NCI-H1417 treated with DMSO at 0.1 percent for 48 hours (cell line): ENCODE results near the gene DRC3.
"Not testable (repeated sequence)": the region's sequence is repeated elsewhere in the genome, so short reads cannot be mapped to it uniquely, and the experiment has no call there.

ENCODE experiments used
- DNase-seq: peaks from one replicate; lab custom pipeline; 2025; lab: John Stamatoyannopoulos, UW

Gene DRC3

DNA sequence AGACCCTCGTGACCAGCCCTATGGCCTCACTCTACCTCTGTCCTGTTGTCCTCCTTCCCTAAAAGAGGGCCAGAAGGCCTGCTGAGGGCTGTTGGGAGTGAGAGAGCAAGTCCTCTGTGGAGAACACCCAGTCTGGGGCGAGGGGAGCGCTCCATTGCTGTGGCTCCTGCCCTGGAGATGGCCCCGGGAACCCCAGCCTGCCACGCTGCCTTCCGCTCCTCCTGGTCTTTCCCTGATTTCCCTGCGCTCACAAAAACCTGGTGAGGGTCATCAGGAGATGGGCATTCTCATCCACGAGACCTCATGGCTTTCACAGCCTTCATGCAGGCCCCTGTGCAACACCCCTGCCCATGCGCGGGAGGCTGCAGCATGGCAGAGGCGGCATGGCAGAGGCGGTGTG is 21.2 kb downstream of the DRC3 start:
- no peak for DNase-seq

DNA sequence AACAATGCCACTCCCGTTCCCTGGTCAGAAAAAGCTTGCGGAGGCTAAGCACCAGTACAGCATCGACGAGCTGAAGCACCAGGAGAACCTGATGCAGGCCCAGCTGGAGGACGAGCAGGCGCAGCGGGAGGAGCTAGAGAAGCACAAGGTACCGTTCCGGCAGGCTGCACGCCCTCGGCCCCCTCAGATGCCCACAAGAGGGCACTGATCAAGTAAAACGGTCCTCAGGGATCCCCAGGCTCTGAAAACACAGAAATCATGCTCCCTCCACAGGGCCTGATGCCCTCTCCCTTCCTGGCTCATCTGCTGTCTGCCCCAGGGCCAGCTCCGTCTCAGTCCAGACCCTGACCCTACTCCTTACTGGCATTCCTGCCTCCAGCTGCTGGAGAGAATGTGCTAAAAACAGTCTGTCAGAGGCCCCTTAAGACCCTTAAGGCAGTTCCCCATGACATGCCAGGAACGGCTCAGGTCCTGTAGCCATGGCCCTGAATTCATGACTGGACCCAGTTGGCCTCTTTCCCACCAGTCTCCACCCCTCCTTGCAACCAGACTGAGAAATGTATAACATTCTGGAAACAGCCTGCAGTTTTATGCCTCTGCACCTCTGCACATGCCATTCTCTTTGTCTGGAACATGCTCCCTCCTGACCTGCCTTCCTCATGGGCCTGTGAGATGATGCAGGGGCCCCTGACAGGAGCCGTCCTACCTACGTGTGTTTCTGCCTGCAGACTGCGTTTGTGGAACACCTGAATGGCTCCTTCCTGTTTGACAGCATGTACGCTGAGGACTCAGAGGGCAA is 21.8 kb downstream of the DRC3 start:
- no peak for DNase-seq

DNA sequence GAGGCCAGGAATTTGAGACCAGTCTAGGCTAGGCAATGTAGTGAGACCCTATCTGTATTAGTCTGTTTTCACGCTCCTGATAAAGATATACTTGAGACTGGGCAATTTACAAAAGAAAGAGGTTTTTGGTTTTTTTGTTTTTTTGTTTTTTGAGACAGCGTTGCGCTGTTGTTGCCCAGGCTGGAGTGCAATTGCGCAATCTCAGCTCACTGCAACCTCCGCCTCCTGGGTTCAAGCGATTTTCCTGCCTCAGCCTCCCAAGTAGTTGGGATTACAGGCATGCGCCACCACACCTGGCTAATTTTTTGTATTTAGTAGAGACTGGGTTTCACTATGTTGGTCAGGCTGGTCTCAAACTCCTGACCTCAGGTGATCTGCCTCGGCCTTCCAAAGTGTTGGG is 23.2 kb downstream of the DRC3 start:
- not testable (repeated sequence) for DNase-seq

DNA sequence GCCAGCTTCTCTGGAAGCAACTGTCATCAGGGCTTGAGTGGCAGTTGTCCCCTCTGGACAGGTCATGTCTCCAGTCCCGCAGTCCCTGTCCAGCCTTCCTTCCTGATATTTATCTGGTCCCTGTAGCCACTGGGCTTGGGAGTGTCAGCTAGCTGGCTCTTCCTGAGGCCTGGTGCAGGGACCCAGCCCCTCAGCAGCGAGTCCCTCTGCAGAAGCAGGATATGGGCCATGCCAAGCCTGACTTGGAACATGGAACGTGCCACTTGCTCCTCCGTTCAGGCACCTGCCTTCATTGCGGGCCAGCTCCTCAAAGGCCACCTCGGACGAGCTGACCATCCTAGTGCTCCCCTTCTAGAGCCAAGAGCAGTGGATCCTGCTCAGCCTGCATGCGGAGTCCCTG is 26.3 kb downstream of the DRC3 start:
- no peak for DNase-seq

DNA sequence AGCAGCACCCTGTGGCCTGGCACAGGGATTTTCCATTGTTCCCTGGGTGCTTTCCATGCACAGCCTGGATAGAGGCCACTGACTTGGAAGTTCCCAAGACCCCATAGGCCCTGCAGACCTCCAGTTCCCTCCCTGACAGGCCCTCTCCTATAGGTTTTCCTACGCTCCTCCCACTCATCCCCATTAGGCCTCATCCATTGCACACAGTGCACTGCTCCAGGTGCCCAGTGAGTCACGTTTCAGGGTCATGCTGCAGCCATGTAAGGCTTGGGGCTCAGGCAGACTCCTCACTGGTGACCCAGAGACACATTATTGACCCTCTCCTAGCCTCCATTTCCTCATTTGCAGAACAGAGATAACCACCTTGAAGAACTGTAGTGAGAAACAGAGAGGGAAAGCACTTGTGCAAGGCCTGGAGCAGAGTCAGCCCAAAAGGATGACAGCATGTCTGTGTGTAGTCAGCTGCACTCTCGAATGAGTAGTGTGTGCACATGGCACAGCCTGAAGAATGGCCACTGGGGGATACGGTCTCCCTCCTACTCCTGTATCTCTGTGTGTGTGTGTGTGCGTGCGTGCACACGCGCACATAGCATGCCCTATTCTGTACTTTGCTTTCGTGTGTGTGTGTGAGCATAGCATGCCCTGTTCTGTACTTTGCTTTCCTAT is 26.8 kb downstream of the DRC3 start:
- no peak for DNase-seq

DNA sequence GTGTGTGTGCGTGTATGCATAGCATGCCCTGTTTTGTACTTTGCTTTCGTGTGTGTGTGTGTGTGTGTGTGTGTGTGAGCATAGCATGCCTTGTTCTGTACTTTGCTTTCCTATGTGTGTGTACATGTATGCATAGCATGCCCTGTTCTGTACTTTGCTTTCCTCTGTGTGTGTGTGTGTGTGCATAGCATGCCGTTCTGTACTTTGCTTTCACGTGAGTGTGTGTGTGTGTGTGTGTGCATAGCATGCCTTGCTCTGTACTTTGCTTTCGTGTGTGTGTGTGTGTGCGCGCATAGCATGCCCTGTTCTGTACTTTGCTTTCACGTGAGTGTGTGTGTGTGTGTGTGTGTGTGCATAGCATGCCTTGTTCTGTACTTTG is 27.4 kb downstream of the DRC3 start:
- no peak for DNase-seq

DNA sequence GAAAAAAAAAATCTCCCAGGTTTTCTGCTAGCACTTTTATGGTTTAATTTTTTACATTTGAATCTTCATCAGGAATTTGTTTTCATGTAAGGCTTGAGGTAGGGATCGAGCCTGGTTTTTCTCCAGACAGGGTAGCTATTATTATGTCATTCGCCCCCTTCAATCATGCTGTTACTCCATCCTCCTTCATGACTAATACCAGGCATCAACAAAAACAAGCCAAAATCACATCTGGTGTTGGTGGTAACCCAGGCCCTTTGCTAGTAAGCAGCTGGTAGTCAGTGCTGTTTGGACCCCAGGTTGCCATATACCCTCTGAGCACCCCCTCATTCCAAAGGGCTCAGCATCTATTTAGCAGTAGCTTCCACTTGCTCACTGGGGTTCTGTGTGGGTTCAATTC is 29.5 kb downstream of the DRC3 start:
- DNase-seq = no peak

DNA sequence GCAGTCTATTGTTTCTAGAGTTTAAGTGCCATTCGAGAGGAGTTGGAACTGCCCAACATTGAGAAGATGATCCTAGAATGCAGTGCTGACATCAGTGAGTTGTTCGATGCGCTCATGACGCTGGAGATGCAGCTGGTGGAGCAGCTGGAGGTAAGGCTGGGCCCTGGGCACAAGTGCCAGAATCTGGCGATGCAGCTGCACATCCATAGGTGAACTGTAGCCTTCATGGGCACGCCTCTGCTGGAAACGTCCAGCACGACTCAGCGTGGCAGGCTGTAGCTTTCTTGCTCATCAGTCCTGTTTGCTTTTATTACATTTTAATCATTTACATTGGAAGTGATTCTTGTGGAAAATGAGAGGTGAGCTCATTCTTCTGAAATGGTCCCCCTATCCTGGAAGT is 31.7 kb downstream of the DRC3 start:
- DNase-seq = no peak

DNA sequence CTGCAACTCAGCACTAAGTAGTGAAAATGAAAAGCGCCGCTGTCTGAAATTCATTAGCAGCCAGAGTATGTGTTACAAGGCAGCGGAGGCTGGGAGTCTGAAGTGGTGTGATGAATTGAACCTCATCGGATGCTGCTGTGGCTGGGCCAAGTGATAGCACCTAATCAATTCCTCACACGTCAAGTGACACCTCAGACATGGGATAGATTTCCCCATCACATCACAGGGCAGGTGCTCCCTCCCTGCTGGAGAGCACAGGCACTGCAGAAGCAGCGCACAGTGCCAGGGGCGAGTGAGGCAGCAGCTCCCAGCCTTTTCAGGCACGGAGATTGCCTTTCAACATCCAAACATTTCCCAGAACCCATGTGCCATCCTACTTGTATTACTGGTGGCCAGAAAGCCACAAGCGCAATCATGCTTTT is 32.2 kb downstream of the DRC3 start:
- DNase-seq = no peak

DNA sequence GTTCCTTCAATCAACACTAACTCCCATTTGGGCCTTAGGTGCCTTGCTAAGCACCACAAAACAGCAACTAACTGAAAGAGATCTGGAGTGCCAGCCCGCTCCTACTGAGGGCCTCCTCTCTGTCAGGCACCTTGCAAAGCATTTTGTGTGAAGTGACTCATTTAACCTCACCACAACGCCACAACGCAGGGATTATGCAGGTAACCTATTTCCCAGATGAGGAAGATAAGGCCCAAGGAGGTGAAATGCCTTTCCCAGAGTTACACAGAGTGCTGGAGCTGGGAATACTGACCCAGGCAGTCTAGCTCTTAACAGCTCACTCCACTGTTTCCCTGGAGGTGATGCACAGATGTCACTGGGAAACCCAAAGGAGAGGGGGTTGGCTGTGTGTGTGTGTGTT is 32.8 kb downstream of the DRC3 start:
- DNase-seq = no peak

DNA sequence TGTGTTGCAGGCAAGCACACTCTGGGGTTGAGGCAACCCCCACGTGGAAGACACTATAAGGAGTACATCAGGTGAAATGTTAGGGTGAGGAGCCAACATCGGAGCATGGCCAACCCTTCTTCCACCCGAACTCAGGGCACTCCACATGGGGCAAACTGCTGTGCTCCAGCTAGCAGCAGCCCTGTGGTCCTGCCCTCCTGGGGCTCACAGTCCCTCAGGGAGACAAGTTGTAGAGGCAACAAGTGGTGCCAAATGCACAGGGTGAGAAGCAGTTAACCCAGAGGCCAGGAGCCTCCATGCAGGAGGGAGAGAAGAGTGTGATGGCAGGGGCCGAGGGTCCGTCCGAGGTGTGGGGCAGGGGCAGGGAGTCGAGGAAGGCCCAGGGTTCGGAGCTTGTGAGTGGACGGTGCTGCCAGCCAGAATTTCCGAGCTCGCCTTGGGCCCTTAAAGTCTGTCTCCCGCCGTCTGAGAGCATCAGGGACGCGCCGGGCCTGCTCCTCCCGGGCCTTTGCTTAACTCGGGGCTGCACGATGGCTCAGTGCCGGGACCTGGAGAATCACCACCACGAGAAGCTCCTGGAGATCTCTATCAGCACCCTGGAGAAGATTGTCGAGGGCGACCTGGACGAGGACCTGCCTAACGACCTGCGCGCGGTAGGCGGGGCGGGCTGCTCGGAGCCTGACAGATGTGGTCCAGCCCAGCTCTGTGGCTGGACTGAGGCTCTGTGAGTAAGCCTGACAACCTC is 34.0 kb downstream of the DRC3 start:
- DNase-seq = no peak

DNA sequence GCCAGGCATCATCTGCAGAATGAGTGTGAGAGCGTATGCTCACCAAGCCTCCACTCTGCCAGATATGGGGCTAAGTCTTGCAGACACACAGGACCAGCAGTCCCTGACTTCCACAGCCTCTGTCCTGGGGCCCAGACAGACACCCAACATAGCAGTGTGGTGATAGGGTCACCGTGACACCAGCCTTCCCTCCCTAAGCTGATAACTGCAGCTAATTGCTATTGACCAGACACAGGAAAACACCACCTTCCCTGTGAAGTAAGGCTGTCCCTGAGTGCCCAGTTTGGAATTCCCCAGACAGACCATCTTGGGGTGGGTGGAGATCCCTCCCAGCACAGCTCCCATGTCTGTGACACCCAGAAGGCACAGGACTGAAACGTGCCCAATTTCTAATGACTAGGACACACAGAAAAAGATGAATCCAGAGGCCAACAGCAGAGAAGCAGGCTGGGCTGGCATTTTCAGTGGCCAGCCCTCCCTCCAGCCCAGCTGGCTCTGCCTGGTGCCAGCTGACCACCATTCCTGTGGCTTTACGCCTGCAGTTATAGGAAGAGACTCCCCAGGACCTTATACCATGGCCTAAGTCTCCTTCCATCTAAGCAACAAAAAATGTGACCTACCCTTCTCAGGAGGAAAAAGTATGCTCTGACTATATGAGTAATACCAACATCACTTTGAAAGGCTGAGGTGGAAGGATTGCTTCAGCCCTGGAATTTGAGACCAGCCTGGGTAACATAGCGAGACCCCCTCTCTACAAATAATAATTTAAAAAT is 36.0 kb downstream of the DRC3 start:
- no peak for DNase-seq

DNA sequence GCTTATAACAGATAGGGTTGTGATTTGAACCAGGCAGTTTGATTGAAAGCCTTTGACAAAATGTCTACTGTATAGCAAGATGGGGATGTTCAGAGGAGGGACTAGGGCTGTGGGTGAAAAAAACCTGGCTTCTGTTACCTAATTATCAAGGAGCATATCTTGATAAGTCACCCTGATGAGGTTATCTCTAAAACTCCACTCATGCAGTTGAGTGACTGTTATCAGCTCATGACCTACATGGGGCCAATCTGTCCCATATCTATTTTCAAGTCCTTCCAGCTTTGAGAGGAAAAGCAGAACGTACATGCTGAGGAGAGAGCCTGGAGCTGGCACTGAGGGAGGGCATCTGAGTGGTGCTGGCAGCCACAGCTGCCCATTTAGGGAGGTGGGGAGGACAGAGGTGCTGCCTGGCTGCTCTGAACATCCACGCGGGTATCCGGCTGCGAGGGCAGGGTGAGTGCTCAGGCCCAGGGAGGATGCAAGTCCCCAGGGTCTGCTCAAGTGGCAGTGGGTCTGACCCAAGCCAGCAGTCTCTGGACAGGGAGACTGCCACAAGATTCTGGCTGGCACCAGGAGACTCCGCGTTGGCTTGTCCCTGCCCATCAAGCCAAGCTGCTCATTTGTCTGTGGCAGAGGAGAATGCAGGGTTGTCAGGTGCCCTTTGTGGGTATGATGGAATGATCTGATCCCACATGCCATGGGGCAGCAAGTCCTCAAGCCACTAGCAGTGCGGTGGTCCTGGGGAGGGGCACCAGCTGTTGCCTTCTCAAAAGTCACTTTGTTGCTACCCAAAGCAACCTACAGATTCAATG is 37.2 kb downstream of the DRC3 start:
- DNase-seq = no peak

DNA sequence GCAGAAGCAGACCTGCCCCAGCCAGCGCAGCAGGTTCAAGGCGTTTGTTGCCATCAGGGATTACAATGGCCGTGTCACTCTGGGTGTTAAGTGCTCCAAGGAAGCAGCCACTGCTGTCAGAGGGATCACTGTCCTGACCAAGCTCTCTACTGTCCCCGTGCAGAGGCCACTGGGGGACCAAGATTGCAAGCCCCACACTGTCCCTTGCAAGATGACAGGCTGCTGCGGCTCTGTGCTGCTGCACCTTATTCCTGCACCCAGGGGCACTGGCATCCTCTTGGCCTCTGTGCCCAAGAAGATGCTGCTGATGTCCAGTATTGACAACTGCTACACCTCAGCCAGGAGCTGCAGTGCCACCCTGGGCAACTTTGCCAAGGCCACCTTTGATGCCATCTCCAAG is 38.6 kb downstream of the DRC3 start:
- DNase-seq = no peak

DNA sequence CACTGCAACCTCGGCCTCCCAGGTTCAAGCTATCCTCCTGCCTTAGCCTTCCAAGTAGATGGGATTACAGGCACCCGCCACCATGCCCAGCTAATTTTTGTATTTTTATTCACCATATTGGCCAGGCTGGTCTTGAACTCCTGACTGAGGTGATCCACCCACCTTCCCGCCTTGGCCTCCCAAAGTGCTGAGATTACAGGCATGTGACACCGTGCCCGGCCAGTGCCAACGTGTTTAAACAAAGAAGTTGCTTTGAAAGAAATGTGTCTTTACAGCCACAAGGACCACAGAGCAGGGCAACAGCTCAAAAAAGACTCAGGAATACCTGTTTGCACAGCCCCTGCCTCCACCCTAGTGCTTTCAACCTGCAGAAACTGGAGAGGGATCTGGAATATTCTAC is 41.3 kb downstream of the DRC3 start:
- no peak for DNase-seq

DNA sequence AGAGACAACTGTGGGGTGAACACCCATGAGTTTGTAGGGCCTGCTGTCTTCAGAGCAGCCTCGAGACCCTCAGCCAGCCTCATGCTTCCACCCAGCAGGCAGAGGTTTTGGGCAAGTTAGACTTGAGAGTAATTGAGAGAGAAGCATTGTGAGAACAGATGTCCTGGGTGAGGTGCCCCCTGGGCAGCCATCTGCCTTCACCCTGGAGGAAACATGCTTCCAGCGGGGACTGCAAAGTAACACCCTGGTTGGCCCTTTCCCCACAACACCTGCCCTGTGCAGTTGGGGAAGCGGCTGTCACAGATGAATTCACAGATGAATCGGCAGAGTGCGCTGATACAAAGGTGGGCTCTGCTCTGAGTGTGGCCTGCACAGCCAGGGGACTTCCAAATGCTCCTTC is 42.9 kb downstream of the DRC3 start:
- DNase-seq = no peak

DNA sequence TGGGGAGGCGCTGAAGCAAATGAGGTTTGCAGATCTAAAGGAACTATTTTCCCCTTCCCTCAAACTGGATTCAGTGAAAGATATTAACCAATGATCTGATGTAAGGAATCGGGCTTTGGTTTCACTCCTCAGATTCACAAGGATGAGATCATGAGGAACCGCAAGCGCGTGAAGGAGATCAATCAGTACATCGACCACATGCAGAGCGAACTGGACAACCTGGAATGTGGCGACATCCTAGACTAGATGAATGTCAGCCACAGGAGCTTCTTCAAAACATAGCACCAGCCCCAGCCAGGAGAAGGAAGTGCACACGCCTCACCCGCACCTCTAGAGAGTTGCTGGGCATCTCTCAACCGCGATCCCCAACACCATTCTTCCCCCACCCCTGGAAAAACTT is 43.8 kb downstream of the DRC3 start:
- no peak for DNase-seq

DNA sequence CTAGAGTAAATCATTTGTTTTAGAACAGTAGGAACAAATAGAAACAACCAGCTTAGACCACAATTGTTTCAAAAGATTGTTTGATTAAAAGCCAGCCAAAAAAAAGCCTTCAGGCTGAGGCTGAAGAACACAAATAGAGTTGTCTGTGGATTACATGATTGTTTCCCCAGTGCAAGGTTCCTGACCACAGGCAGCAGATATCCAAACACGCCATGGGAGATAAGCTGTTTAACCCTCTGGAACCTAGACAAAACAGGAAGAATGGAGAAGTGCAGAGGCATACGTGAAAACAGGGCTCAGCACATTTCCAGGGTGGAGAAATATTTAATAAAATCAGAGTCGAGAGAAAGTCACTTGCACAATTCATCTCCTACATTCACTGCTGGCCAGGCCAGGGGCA is 45.3 kb downstream of the DRC3 start:
- no peak for DNase-seq

DNA sequence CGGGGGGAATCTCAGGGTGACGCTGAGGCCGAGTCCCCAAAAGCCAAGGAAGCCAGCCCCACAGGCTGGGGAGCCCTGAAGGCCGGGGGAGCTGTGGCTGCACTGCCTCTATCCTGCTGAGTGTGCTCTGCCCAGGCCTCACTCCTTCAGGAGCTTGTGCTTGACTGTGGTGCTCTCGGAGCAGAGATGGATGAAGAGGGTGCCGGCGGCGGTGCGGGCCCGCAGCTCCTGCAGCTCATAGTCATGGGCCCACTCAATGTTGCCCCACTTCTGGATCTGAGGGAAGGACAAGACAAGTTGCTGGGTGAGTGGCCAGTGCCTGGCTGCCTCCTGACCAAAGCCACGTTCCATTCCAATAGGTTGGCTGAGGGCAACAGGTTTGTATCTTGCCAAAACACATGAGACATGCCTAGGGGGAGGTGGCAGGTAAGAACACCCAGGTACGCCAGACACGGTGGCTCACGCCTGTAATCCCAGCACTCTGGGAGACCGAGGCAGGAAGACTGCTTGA is 45.8 kb downstream of the DRC3 start:
- no peak for DNase-seq

DNA sequence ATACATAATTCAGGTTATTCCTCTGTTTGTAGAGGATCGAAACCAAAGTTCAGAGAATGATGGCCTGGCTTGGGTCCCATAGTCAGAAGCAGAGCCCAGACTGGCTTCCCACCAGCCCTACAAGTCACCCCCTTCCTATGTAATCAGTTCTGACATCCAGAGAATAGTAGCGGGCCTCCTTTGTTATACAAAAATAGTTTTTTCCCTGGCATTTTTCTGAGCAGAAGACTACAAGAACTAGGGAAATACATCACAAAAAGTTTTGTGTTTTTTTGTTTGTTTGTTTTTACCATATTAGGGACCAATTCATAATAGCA is 47.1 kb downstream of the DRC3 start:
- DNase-seq = no peak

DNA sequence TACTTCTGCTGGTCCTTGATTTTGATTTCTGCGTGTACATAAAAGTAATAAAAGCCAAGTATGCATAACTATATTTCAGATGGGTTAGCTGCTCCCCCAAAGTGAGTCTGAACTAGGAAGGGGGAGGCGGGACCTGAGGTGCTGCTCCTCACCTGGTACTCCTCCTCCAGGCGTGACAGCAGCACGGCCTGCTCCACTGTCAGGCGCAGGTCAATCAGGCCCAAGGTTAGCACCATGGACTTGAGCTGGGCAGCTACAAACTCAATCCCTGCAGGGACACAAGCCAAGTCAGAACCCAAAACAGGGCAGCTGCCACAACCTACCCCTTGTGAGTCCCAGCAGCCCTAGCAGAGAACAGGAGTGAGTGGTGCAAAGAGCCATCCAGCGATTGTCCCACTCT is 48.3 kb downstream of the DRC3 start:
- no peak for DNase-seq

DNA sequence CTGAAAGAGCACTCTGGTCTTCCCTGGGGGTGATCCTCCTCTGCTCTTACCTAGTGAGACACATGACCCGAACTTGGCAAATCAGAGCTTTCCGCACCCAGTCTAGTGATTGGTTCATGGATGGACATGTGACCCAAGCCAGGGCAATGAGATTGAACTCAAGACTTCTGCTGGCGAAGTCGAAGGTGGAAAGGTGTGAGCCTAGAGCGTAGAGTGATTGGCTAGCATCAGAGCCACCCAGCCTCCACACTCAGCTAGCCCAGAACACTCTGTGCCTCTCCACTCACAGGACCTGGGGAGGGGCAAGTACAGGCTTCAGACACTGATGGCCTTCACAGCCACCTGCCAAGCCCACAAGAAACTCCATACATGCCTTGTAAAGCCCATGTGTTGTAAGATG is 48.7 kb downstream of the DRC3 start:
- DNase-seq = no peak
